HepG2 (cell line): ENCODE measurements around the gene GSPT1. TPM values are rescaled to one million over a fixed set of nuclear protein-coding genes. Genes with fewer than 3 reads are reported as not detected.

Experiments
- EED ChIP-seq: sonication (generic); formaldehyde crosslinking; IDR thresholded peaks from 2 replicates; pipeline ENCODE4 v1.5.0; 2020; ENCODE audit warnings: mild to moderate bottlenecking, missing genetic modification reagents
- FOXA1 ChIP-seq, 2 experiments: fragments of 450-650 bp in 1 of 2; sonication (generic) in 1 of 2; formaldehyde crosslinking in 1 of 2; IDR thresholded peaks; 2 replicates each; pipeline versions ENCODE4 v1.4.0 to v1.6.1; 2016 to 2020; ENCODE audit warnings: missing genetic modification reagents in 1 of 2
- GZF1 ChIP-seq: sonication (generic); formaldehyde crosslinking; IDR thresholded peaks from 2 replicates; pipeline ENCODE4 v1.5.1; 2020; ENCODE audit warnings: mild to moderate bottlenecking, missing genetic modification reagents
- MAFK ChIP-seq, 2 experiments: IDR thresholded peaks in 1 of 2; conservative IDR thresholded peaks in 1 of 2; 2 replicates each; pipeline ENCODE4 v1.6.1; 2011; ENCODE audit warnings: improper control_type of control experiment in 2 of 2, low read length in 2 of 2
- NFKB2 ChIP-seq: sonication (generic); formaldehyde crosslinking; IDR thresholded peaks from 2 replicates; pipeline ENCODE4 v1.4.0; 2020; ENCODE audit warnings: missing genetic modification reagents, borderline replicate concordance
- POLR2G ChIP-seq: fragments of 200-400 bp; formaldehyde crosslinking; IDR thresholded peaks from 2 replicates; pipeline ENCODE4 v1.6.1; 2018; ENCODE audit warnings: mild to moderate bottlenecking, low read depth, low read length, moderate library complexity
- RAD21 ChIP-seq: fragments of 450-650 bp; formaldehyde crosslinking; IDR thresholded peaks from 2 replicates; pipeline ENCODE4 v1.5.0; 2020; ENCODE audit warnings: mild to moderate bottlenecking
- RNF219 ChIP-seq: sonication (generic); formaldehyde crosslinking; IDR thresholded peaks from 2 replicates; pipeline ENCODE4 v1.5.0; 2020; ENCODE audit warnings: mild to moderate bottlenecking, missing genetic modification reagents
- SETDB1 ChIP-seq: sonication (generic); formaldehyde crosslinking; IDR thresholded peaks from 2 replicates; pipeline ENCODE4 v1.5.1; 2020; ENCODE audit warnings: missing genetic modification reagents, mild to moderate bottlenecking, borderline replicate concordance
- XBP1 ChIP-seq: sonication (generic); formaldehyde crosslinking; IDR thresholded peaks from 2 replicates; pipeline ENCODE4 v1.5.0; 2020; ENCODE audit warnings: missing genetic modification reagents
- ZNF17 ChIP-seq: sonication (generic); formaldehyde crosslinking; IDR thresholded peaks from 2 replicates; pipeline ENCODE4 v1.5.0; 2020; ENCODE audit warnings: mild to moderate bottlenecking, missing genetic modification reagents
- ZNF569 ChIP-seq: sonication (generic); formaldehyde crosslinking; IDR thresholded peaks from 2 replicates; pipeline ENCODE4 v1.5.0; 2020; ENCODE audit warnings: mild to moderate bottlenecking, missing genetic modification reagents, moderate library complexity, borderline replicate concordance
- ZNF770 ChIP-seq: sonication (generic); formaldehyde crosslinking; IDR thresholded peaks from 2 replicates; pipeline ENCODE4 v1.5.0; 2020; ENCODE audit warnings: mild to moderate bottlenecking, missing genetic modification reagents
- ZSCAN12 ChIP-seq: sonication (generic); formaldehyde crosslinking; IDR thresholded peaks from 2 replicates; pipeline ENCODE4 v1.9.0; 2021; ENCODE audit warnings: mild to moderate bottlenecking, missing genetic modification reagents
- polyA plus RNA-seq, 8 experiments: library from polyadenylated mRNA; depleted of rRNA in 3 of 8; stranded (reverse) in 7 of 8; unstranded in 1 of 8; fragments of >200 nt; fragmentation: Illumina TruSeq in 4 of 8; extraction: Trizol in 4 of 8; gene quantifications; 2 replicates each; pipeline versions ENCODE4 v1.2.1 to v1.2.3, GENCODE V29; 2011 to 2016; ENCODE audit warnings: low read depth in 4 of 8, missing spikeins in 1 of 8, mixed read lengths in 1 of 8; ENCODE audit not compliant: insufficient read depth in 1 of 8
- total RNA-seq, 5 experiments: library from RNA; depleted of rRNA; stranded (reverse); fragments of >200 nt; fragmentation: Illumina TruSeq; extraction: Trizol; gene quantifications; 2 replicates each; pipeline ENCODE4 v1.2.3, GENCODE V29; 2016; ENCODE audit warnings: low read depth in 1 of 5
- TF ChIP-seq, protein P1 (sequence below): sonication (generic); formaldehyde crosslinking; IDR thresholded peaks from 2 replicates; pipeline ENCODE4 v1.5.1; 2020; ENCODE audit warnings: mild to moderate bottlenecking, missing genetic modification reagents, moderate library complexity
- TF ChIP-seq, protein P2 (sequence below): sonication (generic); formaldehyde crosslinking; IDR thresholded peaks from 2 replicates; pipeline ENCODE4 v1.5.0; 2020; ENCODE audit warnings: missing genetic modification reagents, mild to moderate bottlenecking, borderline replicate concordance

GSPT1 gene
- total and polyA plus RNA-seq, 2 of the 13 experiments (the other 11 are each of a cell fraction or from before 2014, with no cell fraction given), result 120 to 316 TPM

DNA sequence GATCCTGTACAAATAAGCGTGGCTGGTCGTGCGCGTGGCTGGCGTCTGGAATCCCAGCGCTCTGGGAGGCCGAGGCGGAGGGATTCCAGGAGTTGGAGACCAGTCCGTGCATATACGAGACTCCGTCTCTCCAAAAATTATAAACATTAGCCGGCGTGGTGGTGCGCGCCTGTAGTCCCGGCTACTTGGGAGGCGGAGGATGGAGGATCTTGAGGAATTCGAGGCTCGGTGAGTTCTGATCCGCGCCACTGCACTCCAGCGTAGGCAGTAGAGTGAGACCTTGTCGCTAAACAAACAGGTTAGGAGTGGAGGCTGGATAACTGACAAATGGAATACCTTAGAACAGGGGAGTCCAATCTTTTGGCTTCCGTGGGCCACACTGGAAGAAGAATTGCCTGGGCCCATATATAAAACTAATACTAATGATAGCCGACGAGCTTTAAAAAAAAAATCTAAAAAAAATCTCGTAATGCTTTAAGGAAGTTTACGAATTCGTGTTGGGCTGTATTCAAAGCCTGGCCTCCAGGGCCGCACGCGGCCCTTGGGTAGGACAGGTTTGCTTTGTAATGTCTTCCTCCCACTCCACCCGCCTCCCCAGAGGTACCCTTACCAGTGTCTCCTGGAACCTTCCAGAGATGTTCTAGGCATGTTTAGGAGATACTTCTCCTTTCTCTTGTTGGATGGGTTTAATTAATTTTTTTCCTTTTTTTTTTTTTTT is 63.5 kb downstream of the GSPT1 start (continued):
- TF ChIP-seq ZSCAN12 (CRISPR knock-in tag) (0 out of 2 replicates have a peak, but pooled peaks have one; percentile 21), ZNF17 (CRISPR knock-in tag) (peak; percentile 75; the same call in 1 of the 2 replicates), FOXA1 (IDR thresholded peaks at IDR 0.05) (no peak), FOXA1 (CRISPR knock-in tag; IDR thresholded peaks at IDR 0.05) (peak; percentile 70), XBP1 (CRISPR knock-in tag) (no peak), ZNF770 (CRISPR knock-in tag) (peak; percentile 95), MAFK (conservative IDR thresholded peaks at IDR 0.05 in 1 of 2, IDR thresholded peaks at IDR 0.05 in 1 of 2; ENCODE audit: low read length in 2 of 2) (no peak), POLR2G (no peak), RNF219 (CRISPR knock-in tag) (no peak; the same call in 1 of the 2 replicates), EED (CRISPR knock-in tag) (0 out of 2 replicates have a peak, but pooled peaks have one; percentile 1), ZNF569 (CRISPR knock-in tag) (peak; percentile 30; the same call in 1 of the 2 replicates), SETDB1 (CRISPR knock-in tag) (no peak), RAD21 (0 out of 2 replicates have a peak, but pooled peaks have one; percentile 20), GZF1 (peak; percentile 12; the same call in 1 of the 2 replicates), NFKB2 (CRISPR knock-in tag) (0 out of 2 replicates have a peak, but pooled peaks have one; percentile 5)
- TF ChIP-seq, protein P1, sequence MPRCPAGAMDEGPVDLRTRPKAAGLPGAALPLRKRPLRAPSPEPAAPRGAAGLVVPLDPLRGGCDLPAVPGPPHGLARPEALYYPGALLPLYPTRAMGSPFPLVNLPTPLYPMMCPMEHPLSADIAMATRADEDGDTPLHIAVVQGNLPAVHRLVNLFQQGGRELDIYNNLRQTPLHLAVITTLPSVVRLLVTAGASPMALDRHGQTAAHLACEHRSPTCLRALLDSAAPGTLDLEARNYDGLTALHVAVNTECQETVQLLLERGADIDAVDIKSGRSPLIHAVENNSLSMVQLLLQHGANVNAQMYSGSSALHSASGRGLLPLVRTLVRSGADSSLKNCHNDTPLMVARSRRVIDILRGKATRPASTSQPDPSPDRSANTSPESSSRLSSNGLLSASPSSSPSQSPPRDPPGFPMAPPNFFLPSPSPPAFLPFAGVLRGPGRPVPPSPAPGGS (CRISPR knock-in tag), result 0 out of 2 replicates have a peak, but pooled peaks have one; percentile 23
- TF ChIP-seq, protein P2, sequence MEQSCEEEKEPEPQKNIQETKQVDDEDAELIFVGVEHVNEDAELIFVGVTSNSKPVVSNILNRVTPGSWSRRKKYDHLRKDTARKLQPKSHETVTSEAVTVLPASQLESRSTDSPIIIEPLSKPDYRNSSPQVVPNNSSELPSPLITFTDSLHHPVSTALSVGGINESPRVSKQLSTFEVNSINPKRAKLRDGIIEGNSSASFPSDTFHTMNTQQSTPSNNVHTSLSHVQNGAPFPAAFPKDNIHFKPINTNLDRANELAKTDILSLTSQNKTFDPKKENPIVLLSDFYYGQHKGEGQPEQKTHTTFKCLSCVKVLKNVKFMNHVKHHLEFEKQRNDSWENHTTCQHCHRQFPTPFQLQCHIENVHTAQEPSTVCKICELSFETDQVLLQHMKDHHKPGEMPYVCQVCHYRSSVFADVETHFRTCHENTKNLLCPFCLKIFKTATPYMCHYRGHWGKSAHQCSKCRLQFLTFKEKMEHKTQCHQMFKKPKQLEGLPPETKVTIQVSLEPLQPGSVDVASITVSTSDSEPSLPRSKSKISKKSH (CRISPR knock-in tag), result peak; percentile 17; the same call in 1 of the 2 replicates
